KMS-11 (cell line): ENCODE data around the gene SEC23IP.

ENCODE experiments used
- H2AFZ ChIP-seq: fragments of 200-600 bp; sonication (generic); 2 replicates; pipeline ENCODE4 v1.6.1; 2016; ENCODE audit warnings: antibody characterized with exemption, mixed run types, low read depth
- H3K27ac ChIP-seq: fragments of 200-600 bp; sonication (generic); 2 replicates; pipeline ENCODE4 v1.6.1; 2016; ENCODE audit warnings: mild to moderate bottlenecking, mixed run types
- H3K27me3 ChIP-seq: fragments of 200-600 bp; sonication (generic); 2 replicates; pipeline ENCODE4 v1.6.1; 2017; ENCODE audit warnings: mild to moderate bottlenecking, low read depth, mixed run types, moderate library complexity; ENCODE audit not compliant: insufficient read depth
- H3K36me3 ChIP-seq: fragments of 200-600 bp; sonication (generic); 2 replicates; pipeline ENCODE4 v1.6.1; 2017; ENCODE audit warnings: mild to moderate bottlenecking, mixed run types; ENCODE audit not compliant: insufficient read depth
- H3K4me1 ChIP-seq: fragments of 200-600 bp; sonication (generic); 2 replicates; pipeline ENCODE4 v1.6.1; 2016; ENCODE audit warnings: mild to moderate bottlenecking, low read depth, mixed run types; ENCODE audit not compliant: poor library complexity, severe bottlenecking
- H3K4me2 ChIP-seq: fragments of 200-600 bp; sonication (generic); 2 replicates; pipeline ENCODE4 v1.7.0; 2016; ENCODE audit warnings: mild to moderate bottlenecking, mixed run types
- H3K4me3 ChIP-seq: fragments of 200-600 bp; sonication (generic); IDR thresholded peaks from 2 replicates; pipeline ENCODE4 v1.6.1; 2017; ENCODE audit warnings: low read depth, low read length, mixed read lengths; ENCODE audit not compliant: insufficient read depth
- H3K79me2 ChIP-seq: fragments of 200-600 bp; sonication (generic); 2 replicates; pipeline ENCODE4 v1.6.1; 2016; ENCODE audit warnings: low read depth, mixed run types; ENCODE audit not compliant: insufficient read depth
- H3K9ac ChIP-seq: fragments of 200-600 bp; sonication (generic); 2 replicates; pipeline ENCODE4 v1.6.1; 2016; ENCODE audit warnings: mild to moderate bottlenecking, mixed run types
- H4K20me1 ChIP-seq: fragments of 200-600 bp; sonication (generic); 2 replicates; pipeline ENCODE4 v1.6.1; 2016; ENCODE audit warnings: mild to moderate bottlenecking, mixed run types; ENCODE audit not compliant: insufficient read depth
- CTCF ChIP-seq: fragments of 200-600 bp; sonication (generic); conservative IDR thresholded peaks from 2 replicates; pipeline ENCODE4 v1.6.1; 2017; ENCODE audit warnings: low read depth, mild to moderate bottlenecking, antibody characterized with exemption, low read length, moderate library complexity, mixed read lengths

Gene SEC23IP

GRCh38 chr10:119962837-119963236, 70.3 kb downstream of the SEC23IP start:
- no peaks in the 10 kb centered on the region for H3K27me3 ChIP-seq
- H4K20me1 ChIP-seq = no peaks in the 10 kb centered on the region
- no peak overlapping the region for H3K27ac ChIP-seq
- H2AFZ ChIP-seq = no peak overlapping the region
- H3K4me1 ChIP-seq = no peaks in the 10 kb centered on the region
- no peak overlapping the region for H3K4me3 ChIP-seq
- H3K36me3 ChIP-seq = no peaks in the 10 kb centered on the region
- TF ChIP-seq CTCF = no peak
- H3K79me2 ChIP-seq = no peaks in the 10 kb centered on the region
- no peak overlapping the region for H3K9ac ChIP-seq
- no peak overlapping the region for H3K4me2 ChIP-seq

- Histone ChIP-seq H3K36me3 (no peaks in the 10 kb centered on the region), H3K79me2 (no peaks in the 10 kb centered on the region), H3K27ac (no peak overlapping the region), H2AFZ (no peak overlapping the region), H3K27me3 (no peaks in the 10 kb centered on the region), H3K9ac (no peak overlapping the region), H3K4me1 (no peaks in the 10 kb centered on the region), H3K4me3 (no peak overlapping the region), H3K4me2 (no peak overlapping the region), H4K20me1 (no peaks in the 10 kb centered on the region)
- TF ChIP-seq CTCF = no peak
These were observed 74.5 kb downstream of the SEC23IP start for GRCh38 chr10:119967066-119967465.

- Histone ChIP-seq H3K79me2 (no peaks in the 10 kb centered on the region), H3K27ac (no peak overlapping the region), H3K27me3 (no peaks in the 10 kb centered on the region), H3K36me3 (no peaks in the 10 kb centered on the region), H3K4me1 (no peaks in the 10 kb centered on the region), H4K20me1 (no peaks in the 10 kb centered on the region), H3K4me2 (no peak overlapping the region), H3K4me3 (no peak overlapping the region), H2AFZ (no peak overlapping the region), H3K9ac (no peak overlapping the region)
- no peak for TF ChIP-seq CTCF
These were observed 77.1 kb downstream of the SEC23IP start for GRCh38 chr10:119969609-119970008.

- Histone ChIP-seq H3K9ac (no peak overlapping the region), H3K4me3 (no peak overlapping the region), H3K4me2 (no peak overlapping the region), H3K4me1 (no peaks in the 10 kb centered on the region), H3K79me2 (no peaks in the 10 kb centered on the region), H3K27ac (no peak overlapping the region), H2AFZ (no peak overlapping the region), H3K36me3 (no peaks in the 10 kb centered on the region), H4K20me1 (no peaks in the 10 kb centered on the region), H3K27me3 (no peaks in the 10 kb centered on the region)
- no peak for TF ChIP-seq CTCF
These were observed 77.6 kb downstream of the SEC23IP start for GRCh38 chr10:119970107-119970506.
